Endothelial cell of umbilical vein (primary cell): ENCODE results near the gene VAPB. TPM values are rescaled to one million over a fixed set of nuclear protein-coding genes. Genes with fewer than 3 reads are reported as not detected.
A peak's percentile ranks its signal among the peaks of the same experiment; 100 is the strongest.

Experiments
- BruUV-seq: library from RNA; stranded (reverse); fragments of 400-500 nt; replicated peaks from 2 replicates; lab custom pipeline; 2021; lab: Mats Ljungman, UMichigan
- CTCF ChIA-PET: fragments of 300-600, 350-600 bp; sonication (Branson Sonifier 250); formaldehyde crosslinking; loops from one replicate; lab custom pipeline; 2021; ENCODE audit warnings: antibody characterized with exemption, inconsistent platforms; lab: Charles Lee
- POLR2A ChIA-PET: fragments of 300-600, 350-600 bp; sonication (Branson Sonifier 250); formaldehyde crosslinking; loops from one replicate; lab custom pipeline; 2021; ENCODE audit warnings: antibody characterized with exemption, inconsistent platforms; lab: Charles Lee
- DNase-seq: peaks from one replicate; pipeline ENCODE4 v3.0.0-alpha.2; 2011; ENCODE audit warnings: low read depth, low spot score
- FAIRE-seq: peaks from 2 replicates; lab custom pipeline; 2011; peaks lifted over from hg19 to GRCh38; lab: Jason Lieb, UNC
- H2AFZ ChIP-seq: 2 replicates; pipeline ENCODE4 v1.6.0; 2012; ENCODE audit warnings: low read depth, low read length, control low read depth, inconsistent platforms
- H3K27ac ChIP-seq: 2 replicates; pipeline ENCODE4 v1.5.1; 2011; ENCODE audit warnings: low read depth, mild to moderate bottlenecking, control low read depth, low read length, moderate library complexity; ENCODE audit not compliant: insufficient read depth
- H3K27me3 ChIP-seq, 2 experiments: 2 replicates each; pipeline versions ENCODE4 v1.6.0 to v1.6.1; 2011; ENCODE audit warnings: low read length in 2 of 2, mixed read lengths in 1 of 2; ENCODE audit not compliant: control insufficient read depth in 2 of 2, insufficient read depth in 2 of 2
- H3K36me3 ChIP-seq, 2 experiments: 2 replicates in 1 of 2; 3 replicates in 1 of 2; pipeline ENCODE4 v1.5.1; 2011; ENCODE audit warnings: low read length in 2 of 2, mild to moderate bottlenecking in 1 of 2, moderate library complexity in 1 of 2; ENCODE audit not compliant: control insufficient read depth in 2 of 2, insufficient read depth in 2 of 2; ENCODE audit errors: extremely low read depth in 1 of 2
- H3K4me1 ChIP-seq: 3 replicates; pipeline ENCODE4 v1.5.1; 2011; ENCODE audit warnings: mild to moderate bottlenecking, low read length; ENCODE audit not compliant: control insufficient read depth, insufficient read depth; ENCODE audit errors: extremely low read depth
- H3K4me2 ChIP-seq: 2 replicates; pipeline ENCODE4 v1.6.1; 2011; ENCODE audit warnings: low read length, control low read depth, mixed read lengths; ENCODE audit not compliant: insufficient read depth
- H3K4me3 ChIP-seq, 3 experiments: fragments of 200-600 bp in 1 of 3; sonication (generic), shearing (Covaris generic) in 1 of 3; replicated peaks in 1 of 3; 2 replicates each; pipeline ENCODE4 v1.5.1; 2011 to 2016; ENCODE audit warnings: control low read depth in 3 of 3, low read length in 3 of 3, mild to moderate bottlenecking in 2 of 3, inconsistent platforms in 1 of 3, low read depth in 1 of 3, moderate library complexity in 1 of 3; ENCODE audit not compliant: insufficient read depth in 1 of 3
- H3K79me2 ChIP-seq: 2 replicates; pipeline ENCODE4 v1.6.0; 2012; ENCODE audit warnings: low read length, inconsistent platforms; ENCODE audit not compliant: control insufficient read depth, insufficient read depth
- H3K9ac ChIP-seq: replicated peaks from 2 replicates; pipeline ENCODE3; 2011; ENCODE audit warnings: low read length, control low read depth; ENCODE audit not compliant: insufficient read depth; ENCODE audit errors: extremely low read depth
- H3K9me1 ChIP-seq: replicated peaks from 3 replicates; pipeline ENCODE4 v1.6.0; 2011; ENCODE audit warnings: mild to moderate bottlenecking, low read length; ENCODE audit not compliant: control insufficient read depth, insufficient read depth; ENCODE audit errors: extremely low read depth
- H3K9me3 ChIP-seq: replicated peaks from 2 replicates; pipeline ENCODE4 v1.5.1; 2012; ENCODE audit warnings: low read length, inconsistent platforms; ENCODE audit not compliant: control insufficient read depth, insufficient read depth
- H4K20me1 ChIP-seq: replicated peaks from 2 replicates; pipeline ENCODE3; 2011; ENCODE audit warnings: mild to moderate bottlenecking, low read length; ENCODE audit not compliant: control insufficient read depth, insufficient read depth; ENCODE audit errors: extremely low read depth
- CTCF ChIP-seq, 2 donors: IDR thresholded peaks; 1 replicate in 1 of 2; 2 replicates in 1 of 2; pipeline ENCODE4 v1.5.1; 2011; ENCODE audit warnings: low read length in 2 of 2, mild to moderate bottlenecking in 2 of 2, moderate library complexity in 2 of 2, control low read depth in 1 of 2, inconsistent platforms in 1 of 2, low read depth in 1 of 2; ENCODE audit not compliant: insufficient read depth in 1 of 2; ENCODE audit errors: extremely low read depth in 1 of 2
- EZH2 ChIP-seq: IDR thresholded peaks from 2 replicates; pipeline ENCODE4 v1.6.1; 2012; ENCODE audit warnings: borderline replicate concordance, low read depth, mild to moderate bottlenecking, moderate library complexity, low read length, inconsistent platforms; ENCODE audit not compliant: severe bottlenecking
- FOS ChIP-seq: IDR thresholded peaks from 2 replicates; pipeline ENCODE4 v1.6.1; 2011; ENCODE audit warnings: mild to moderate bottlenecking, low read length, moderate library complexity, borderline replicate concordance; ENCODE audit not compliant: insufficient read depth
- GATA2 ChIP-seq: IDR thresholded peaks from 2 replicates; pipeline ENCODE4 v1.7.0; 2011; ENCODE audit warnings: low read depth, mild to moderate bottlenecking, moderate library complexity, mixed read lengths, low read length; ENCODE audit not compliant: insufficient read length, insufficient read depth
- JUN ChIP-seq: IDR thresholded peaks from 2 replicates; pipeline ENCODE4 v1.6.1; 2011; ENCODE audit warnings: borderline replicate concordance, low read depth; ENCODE audit not compliant: insufficient read length, insufficient read depth
- MAX ChIP-seq: IDR thresholded peaks from 2 replicates; pipeline ENCODE4 v1.6.1; 2011; ENCODE audit not compliant: insufficient read depth, insufficient read length
- MYC ChIP-seq: IDR thresholded peaks from one replicate; pipeline ENCODE4 v1.6.1; 2011; ENCODE audit warnings: mild to moderate bottlenecking, low read depth, low read length
- POLR2A ChIP-seq: IDR thresholded peaks from 2 replicates; pipeline ENCODE4 v1.6.1; 2012; ENCODE audit warnings: low read depth, mild to moderate bottlenecking, control low read depth, low read length
- POLR2AphosphoS5 ChIP-seq: IDR thresholded peaks from 2 replicates; pipeline ENCODE4 v1.6.1; 2012; ENCODE audit warnings: low read depth, mild to moderate bottlenecking, control low read depth, low read length, moderate library complexity; ENCODE audit not compliant: insufficient read depth
- dilution Hi-C: fragments of 300-500 bp; cut with MboI; formaldehyde crosslinking; loops from one replicate; pipeline ENCODE4 v1.15.0; 2019; ENCODE audit warnings: low sequenced_read_pairs; ENCODE audit not compliant: extremely low pct_ligation_motif_present
- intact Hi-C: fragments of 100-400 bp; cut with micrococcal nuclease; formaldehyde crosslinking; loops from one replicate; pipeline ENCODE4 v1.10.0; 2022
- polyA plus RNA-seq, 4 experiments: library from polyadenylated mRNA; depleted of rRNA in 3 of 4; stranded (reverse) in 3 of 4; unstranded in 1 of 4; fragments of >200 nt; gene quantifications; 2 replicates each; pipeline versions ENCODE4 v1.2.1 to v1.2.3, GENCODE V29; 2011 to 2012; ENCODE audit warnings: missing spikeins in 1 of 4
- total RNA-seq: library from RNA; stranded (reverse); gene quantifications from 2 replicates; pipeline ENCODE4 v1.2.3, GENCODE V29; 2021

The VAPB gene
- total and polyA plus RNA-seq, 2 donors (not counting 3 experiments of a cell fraction or from before 2014, with no cell fraction given): 17.9 to 48.9 TPM

GRCh38 chr20:58433759-58434158, 44.7 kb downstream of the VAPB start:
- H3K9me3 ChIP-seq: no peaks in the 10 kb centered on the region
- no peak overlapping the region for H2AFZ ChIP-seq
- DNase-seq (peak; percentile 12), FAIRE-seq (no peak)
- no peak overlapping the region for H3K9ac ChIP-seq
- H3K4me1 ChIP-seq: peaks cover 6% of the 10 kb centered on the region
- ChIA-PET CTCF (interaction anchor here (1.7 kb wide), 1 partner anchor 12 kb away, joined by 5 read pairs; no protein-coding TSS in a partner anchor), POLR2A (no interaction called here)
- H3K9me1 ChIP-seq: no peaks in the 10 kb centered on the region
- H3K4me2 ChIP-seq: no peak overlapping the region
- H3K79me2 ChIP-seq: peaks cover 74% of the 10 kb centered on the region
- dilution Hi-C loops (no loop called here), intact Hi-C loops (no loop called here)
- no peak overlapping the region for H3K4me3 ChIP-seq
- BruUV-seq: no TSS peak
- H3K27me3 ChIP-seq: no peaks in the 10 kb centered on the region
- H3K36me3 ChIP-seq: peaks cover 0 to 4% of the 10 kb centered on the region in 2 experiments
- H3K27ac ChIP-seq: no peak overlapping the region
- H4K20me1 ChIP-seq: no peaks in the 10 kb centered on the region
- TF ChIP-seq FOS (peak; percentile 81), JUN (peak; percentile 20), MYC (no peak)

GRCh38 chr20:58434326-58434725, 45.3 kb downstream of the VAPB start:
- no TSS peak for BruUV-seq
- Histone ChIP-seq H3K9me1 (no peaks in the 10 kb centered on the region), H3K4me3 (no peak overlapping the region), H3K4me2 (no peak overlapping the region), H3K9ac (no peak overlapping the region), H3K9me3 (no peaks in the 10 kb centered on the region), H3K27ac (no peak overlapping the region), H3K79me2 (peaks cover 73% of the 10 kb centered on the region), H3K36me3 (peaks cover 0 to 4% of the 10 kb centered on the region in 2 experiments), H3K27me3 (no peaks in the 10 kb centered on the region), H3K4me1 (peaks cover 12% of the 10 kb centered on the region), H2AFZ (no peak overlapping the region), H4K20me1 (no peaks in the 10 kb centered on the region)
- dilution Hi-C loops: no loop called here
- CTCF ChIA-PET: interaction anchor here (1.7 kb wide), 1 partner anchor 13 kb away, joined by 5 read pairs; no protein-coding TSS in a partner anchor
- TF ChIP-seq POLR2A (no peak), EZH2 (no peak), FOS (no peak), MYC (no peak), CTCF (IDR thresholded peaks at IDR 0.05; ENCODE audit: extremely low read depth in 1 of 2, insufficient read depth in 1 of 2, low read depth in 1 of 2, low read length in 2 of 2) (no peak), GATA2 (no peak), MAX (no peak), POLR2AphosphoS5 (no peak), JUN (no peak)
- DNase-seq: no peak
- POLR2A ChIA-PET: no interaction called here
- intact Hi-C loops: no loop called here
- FAIRE-seq: no peak
